Measurements from ENCODE around the gene PROM1.

DNA sequence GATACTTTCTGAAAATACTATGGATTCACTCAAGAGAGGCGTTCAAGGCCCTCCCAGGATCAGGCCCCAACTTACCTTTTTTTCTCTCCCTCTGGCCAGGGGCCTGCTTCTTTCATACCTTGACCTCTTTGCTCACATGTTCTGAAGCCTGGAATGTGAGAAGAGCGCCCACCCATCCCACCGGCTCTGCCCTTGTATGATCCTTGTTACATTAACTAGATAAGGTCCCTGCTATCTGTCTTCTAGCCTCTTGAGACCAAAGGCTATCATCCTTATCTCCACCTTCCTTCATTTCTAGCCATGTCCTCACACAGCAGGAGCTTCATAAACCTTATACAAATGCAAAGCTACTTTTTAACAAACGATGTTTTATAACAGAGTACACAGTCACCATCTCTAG lies 45.9 kb downstream of the PROM1 start:
- TF ChIP-seq POLR2A (IDR thresholded peaks at IDR 0.05; ENCODE audit: low read length), result no peak
- no peak for TF ChIP-seq GATA1 (IDR thresholded peaks at IDR 0.05; ENCODE audit: low read depth, low read length)
